CD8-positive, alpha-beta memory T cell (primary cell): ENCODE measurements around the gene CLDN5. TPM values are rescaled to one million over a fixed set of nuclear protein-coding genes. Genes with fewer than 3 reads are reported as not detected.
"Not testable (repeated sequence)": the region's sequence is repeated elsewhere in the genome, so short reads cannot be mapped to it uniquely, and the experiment has no call there.

Experiments
- CTCF ChIA-PET: fragments of 350-600 bp; sonication (Branson Sonifier 250); formaldehyde crosslinking; loops from one replicate; lab custom pipeline; 2021; ENCODE audit warnings: antibody characterized with exemption; lab: Charles Lee
- POLR2A ChIA-PET: fragments of 350-600 bp; sonication (Branson Sonifier 250); formaldehyde crosslinking; loops from one replicate; lab custom pipeline; 2021; ENCODE audit warnings: antibody characterized with exemption; lab: Charles Lee
- DNase-seq, 5 donors: peaks; one replicate each; pipeline versions ENCODE4 v3.0.0 to v3.0.0-alpha.2; 2020 to 2022; ENCODE audit warnings: mixed read lengths in 1 of 5
- H3K27ac ChIP-seq: one replicate; pipeline ENCODE4 v1.7.0; 2013; ENCODE audit warnings: low read depth, mild to moderate bottlenecking, low read length, moderate library complexity
- H3K27me3 ChIP-seq: 2 replicates; pipeline ENCODE4 v1.7.0; 2013; ENCODE audit warnings: low read length, mild to moderate bottlenecking; ENCODE audit not compliant: insufficient read depth, poor library complexity, severe bottlenecking
- H3K36me3 ChIP-seq: 2 replicates; pipeline ENCODE4 v1.7.0; 2013; ENCODE audit warnings: mild to moderate bottlenecking, low read length, moderate library complexity; ENCODE audit not compliant: insufficient read depth
- H3K4me1 ChIP-seq: 2 replicates; pipeline ENCODE4 v1.7.0; 2013; ENCODE audit warnings: mild to moderate bottlenecking, low read length, moderate library complexity; ENCODE audit not compliant: insufficient read depth
- H3K4me3 ChIP-seq: 2 replicates; pipeline ENCODE4 v1.7.0; 2013; ENCODE audit warnings: mild to moderate bottlenecking, low read length
- H3K9me3 ChIP-seq: 2 replicates; pipeline ENCODE4 v1.7.0; 2013; ENCODE audit warnings: mild to moderate bottlenecking, low read length
- H3K27ac Mint-ChIP-seq, 8 donors: one replicate each; pipeline ENCODE4 v1.8.0; 2020 to 2021; ENCODE audit warnings: mixed read lengths in 8 of 8, mild to moderate bottlenecking in 6 of 8, inconsistent platforms in 3 of 8, moderate library complexity in 3 of 8
- H3K27me3 Mint-ChIP-seq, 2 donors: one replicate each; pipeline ENCODE4 v1.8.0; 2020 to 2021; ENCODE audit warnings: mixed read lengths in 2 of 2, mild to moderate bottlenecking in 1 of 2, moderate library complexity in 1 of 2
- H3K36me3 Mint-ChIP-seq, 3 donors: one replicate each; pipeline ENCODE4 v1.8.0; 2020 to 2021; ENCODE audit warnings: mixed read lengths in 3 of 3, inconsistent platforms in 1 of 3, mild to moderate bottlenecking in 1 of 3
- H3K4me1 Mint-ChIP-seq, 3 donors: one replicate each; pipeline ENCODE4 v1.8.0; 2020 to 2021; ENCODE audit warnings: mixed read lengths in 3 of 3, inconsistent platforms in 1 of 3, mild to moderate bottlenecking in 1 of 3
- H3K4me3 Mint-ChIP-seq, 7 donors: one replicate each; pipeline ENCODE4 v1.8.0; 2020 to 2021; ENCODE audit warnings: mixed read lengths in 7 of 7, mild to moderate bottlenecking in 6 of 7, moderate library complexity in 4 of 7, inconsistent platforms in 2 of 7
- H3K9me3 Mint-ChIP-seq, 5 donors: one replicate each; pipeline ENCODE4 v1.8.0; 2020 to 2022; ENCODE audit warnings: mixed read lengths in 5 of 5, mild to moderate bottlenecking in 3 of 5, moderate library complexity in 2 of 5, inconsistent platforms in 1 of 5
- polyA plus RNA-seq: library from polyadenylated mRNA; unstranded; fragments of 300-500 nt; fragmentation: Illumina TruSeq; gene quantifications from one replicate; pipeline ENCODE4 v1.2.3, GENCODE V29; 2021
- total RNA-seq, 2 experiments: library from RNA; stranded (reverse); gene quantifications; one replicate each; pipeline ENCODE4 v1.2.3, GENCODE V29; 2021

CLDN5 gene
- total and polyA plus RNA-seq, 3 experiments from 2014 or later, result not detected

DNA sequence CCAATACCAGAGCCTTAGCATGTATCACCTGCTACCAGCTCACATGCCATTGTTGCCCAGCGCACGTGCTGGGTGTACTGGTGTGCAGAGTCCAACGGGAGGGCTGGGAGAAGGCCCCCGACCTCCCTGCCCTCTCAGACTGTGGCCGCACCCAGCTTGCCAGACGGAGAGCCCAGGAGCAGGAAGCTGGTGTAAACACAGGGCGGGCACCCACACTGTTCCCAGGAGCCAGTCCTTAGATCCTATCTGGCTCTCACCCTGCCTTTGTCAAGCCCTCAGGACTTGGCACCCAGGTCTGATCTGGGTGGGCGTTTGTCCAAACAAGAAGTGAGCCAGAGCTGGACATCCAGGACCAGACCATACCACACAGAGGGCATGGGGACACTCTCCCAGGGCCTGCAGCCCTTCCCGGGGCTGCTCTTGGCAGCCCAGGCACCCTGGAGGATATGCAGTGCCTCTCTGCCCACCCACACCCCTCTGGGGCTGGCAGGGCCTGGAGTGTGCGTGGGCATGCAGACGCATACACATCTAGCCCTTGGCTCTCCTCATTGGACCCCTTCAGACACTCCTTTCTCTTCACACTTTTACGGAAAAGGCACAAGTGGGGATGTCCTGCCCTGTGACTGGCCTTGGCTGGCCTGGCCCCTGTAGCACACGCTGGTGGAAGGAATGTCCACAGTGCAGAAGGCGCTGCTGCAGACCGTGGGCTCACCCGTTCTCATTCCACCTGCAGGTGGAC lies 19.9 kb upstream of the CLDN5 start:
- CTCF ChIA-PET, result no interaction called here
- Histone ChIP-seq H3K4me3 (no peak overlapping the region), H3K27ac (no peak overlapping the region), H3K36me3 (no peaks in the 10 kb centered on the region), H3K9me3 (no peaks in the 10 kb centered on the region), H3K27me3 (peaks cover 11% of the 10 kb centered on the region), H3K4me1 (no peaks in the 10 kb centered on the region)
- peak overlapping the region in 1 of 7 donors; percentile 23 for H3K4me3 Mint-ChIP-seq
- H3K27me3 Mint-ChIP-seq, result peaks cover 1 to 6% of the 10 kb centered on the region in 2 donors
- no peaks in the 10 kb centered on the region for H3K4me1 Mint-ChIP-seq
- no peak overlapping the region for H3K27ac Mint-ChIP-seq
- no peaks in the 10 kb centered on the region for H3K36me3 Mint-ChIP-seq
- POLR2A ChIA-PET, result no interaction called here
- DNase-seq, result no peak
- H3K9me3 Mint-ChIP-seq, result no peaks in the 10 kb centered on the region

DNA sequence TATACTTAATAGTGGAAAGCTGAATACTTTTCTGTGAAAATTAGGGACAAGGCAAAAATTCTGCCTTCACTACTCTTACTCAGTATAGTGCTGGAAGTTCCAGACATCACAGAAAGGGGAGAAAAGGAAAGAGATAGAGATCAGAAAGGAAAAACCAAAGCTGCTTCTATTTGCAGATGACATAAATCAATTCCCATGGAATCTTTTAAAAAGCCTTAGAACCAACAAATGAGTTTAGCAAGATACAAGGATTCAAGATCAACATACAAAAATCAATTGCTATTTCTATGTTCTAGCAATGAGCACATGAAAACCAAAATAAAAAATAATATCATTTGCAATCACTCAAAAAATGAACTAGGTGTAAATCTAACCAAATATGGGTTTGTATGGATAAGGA lies 16.2 kb upstream of the CLDN5 start:
- Histone ChIP-seq H3K27me3 (peaks cover 8% of the 10 kb centered on the region), H3K4me1 (no peaks in the 10 kb centered on the region), H3K36me3 (no peaks in the 10 kb centered on the region), H3K27ac (no peak overlapping the region), H3K4me3 (no peak overlapping the region), H3K9me3 (no peaks in the 10 kb centered on the region)
- ChIA-PET CTCF (no interaction called here), POLR2A (no interaction called here)
- no peak overlapping the region for H3K4me3 Mint-ChIP-seq
- no peaks in the 10 kb centered on the region for H3K36me3 Mint-ChIP-seq
- H3K27me3 Mint-ChIP-seq, result peaks cover 3 to 11% of the 10 kb centered on the region in 2 donors
- H3K4me1 Mint-ChIP-seq, result no peaks in the 10 kb centered on the region
- H3K9me3 Mint-ChIP-seq, result no peaks in the 10 kb centered on the region
- DNase-seq, result no peak
- no peak overlapping the region for H3K27ac Mint-ChIP-seq

DNA sequence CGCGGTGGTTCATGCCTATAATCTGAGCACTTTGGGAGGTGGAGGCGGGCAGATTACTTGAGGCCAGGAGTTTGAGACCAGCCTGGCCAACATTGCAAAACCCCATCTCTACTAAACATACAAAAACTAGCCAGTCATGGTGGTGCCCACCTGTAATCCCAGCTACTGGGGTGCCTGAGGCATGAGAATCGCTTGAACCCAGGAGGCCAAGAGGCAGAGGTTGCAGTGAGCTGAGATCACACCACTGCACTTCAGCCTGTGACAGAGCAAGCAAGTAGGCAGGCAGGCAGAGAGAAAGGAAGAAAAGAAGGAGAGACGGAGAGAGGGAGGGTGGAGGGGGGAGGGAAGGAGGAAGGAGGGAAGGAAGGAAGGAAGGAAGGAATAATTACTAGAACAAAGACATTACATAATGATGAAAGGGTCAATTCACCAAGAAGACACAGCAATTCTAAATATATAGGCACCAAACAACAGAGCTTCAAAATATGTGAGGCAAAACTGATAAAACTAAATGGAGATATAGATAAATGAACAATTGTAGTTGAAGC lies 13.8 kb upstream of the CLDN5 start:
- H3K9me3 ChIP-seq, result no peaks in the 10 kb centered on the region
- no peaks in the 10 kb centered on the region for H3K4me1 Mint-ChIP-seq
- no peak overlapping the region for H3K4me3 ChIP-seq
- ChIA-PET POLR2A (no interaction called here), CTCF (no interaction called here)
- no peaks in the 10 kb centered on the region for H3K36me3 Mint-ChIP-seq
- peak overlapping the region in 1 of 8 donors; percentile 17 for H3K27ac Mint-ChIP-seq
- no peak overlapping the region for H3K4me3 Mint-ChIP-seq
- H3K27me3 ChIP-seq, result peaks cover 8% of the 10 kb centered on the region
- H3K27ac ChIP-seq, result no peak overlapping the region
- DNase-seq, result no peak
- no peaks in the 10 kb centered on the region for H3K36me3 ChIP-seq
- no peaks in the 10 kb centered on the region for H3K4me1 ChIP-seq
- peaks cover 6 to 12% of the 10 kb centered on the region in 2 donors for H3K27me3 Mint-ChIP-seq
- H3K9me3 Mint-ChIP-seq, result no peaks in the 10 kb centered on the region

DNA sequence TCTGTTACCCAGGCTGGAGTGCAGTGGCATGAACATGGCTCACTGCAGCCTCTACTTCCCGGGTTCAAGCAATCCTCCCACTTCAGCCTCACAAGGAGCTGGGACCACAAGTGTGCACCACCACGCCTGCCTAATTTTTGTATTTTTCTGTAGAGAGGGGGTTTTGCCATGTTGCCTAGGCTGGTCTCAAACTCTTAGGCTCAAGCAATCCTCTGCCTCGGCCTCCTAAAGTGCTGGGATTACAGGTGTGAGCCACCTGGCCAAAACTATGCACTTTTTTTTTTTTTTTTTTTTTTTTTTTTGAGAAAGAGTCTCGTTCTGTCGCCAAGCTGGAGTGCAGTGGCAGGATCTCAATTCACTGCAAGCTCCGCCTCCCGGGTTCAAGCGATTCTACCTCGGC lies 12.4 kb upstream of the CLDN5 start:
- H3K27me3 Mint-ChIP-seq, result peaks cover 6 to 14% of the 10 kb centered on the region in 2 donors
- H3K4me1 ChIP-seq, result no peaks in the 10 kb centered on the region
- POLR2A ChIA-PET, result no interaction called here
- H3K4me3 ChIP-seq, result no peak overlapping the region
- no peaks in the 10 kb centered on the region for H3K9me3 ChIP-seq
- H3K27ac ChIP-seq, result no peak overlapping the region
- H3K4me3 Mint-ChIP-seq, result no peak overlapping the region
- no peak overlapping the region for H3K27ac Mint-ChIP-seq
- H3K36me3 Mint-ChIP-seq, result no peaks in the 10 kb centered on the region
- no peaks in the 10 kb centered on the region for H3K36me3 ChIP-seq
- H3K9me3 Mint-ChIP-seq, result no peaks in the 10 kb centered on the region
- CTCF ChIA-PET, result no interaction called here
- no peak for DNase-seq
- no peaks in the 10 kb centered on the region for H3K4me1 Mint-ChIP-seq
- H3K27me3 ChIP-seq, result peaks cover 5% of the 10 kb centered on the region

DNA sequence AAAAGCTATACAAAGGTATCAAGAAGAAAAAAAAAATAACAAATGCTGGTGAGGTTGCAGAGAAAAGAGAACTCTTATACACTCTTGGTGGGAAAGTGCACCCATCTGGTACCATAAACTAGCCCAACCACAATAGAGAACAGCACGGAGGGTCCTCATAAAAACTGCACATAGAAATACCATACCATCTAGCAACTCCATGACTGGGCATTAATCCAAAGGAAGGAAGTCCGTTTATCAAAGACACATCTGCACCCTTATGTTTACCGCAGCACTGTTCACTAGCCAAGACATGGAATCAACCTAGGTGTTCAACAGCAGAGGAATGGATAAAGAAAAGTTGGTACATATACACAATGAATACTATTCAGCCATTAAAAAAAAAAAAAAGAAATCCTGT lies 10.8 kb upstream of the CLDN5 start:
- no peak overlapping the region for H3K27ac ChIP-seq
- H3K27ac Mint-ChIP-seq, result no peak overlapping the region
- H3K4me3 ChIP-seq, result no peak overlapping the region
- H3K36me3 Mint-ChIP-seq, result no peaks in the 10 kb centered on the region
- no peaks in the 10 kb centered on the region for H3K4me1 ChIP-seq
- no peak overlapping the region for H3K4me3 Mint-ChIP-seq
- H3K27me3 ChIP-seq, result peaks cover 3% of the 10 kb centered on the region
- no peaks in the 10 kb centered on the region for H3K9me3 ChIP-seq
- H3K27me3 Mint-ChIP-seq, result peaks cover 10 to 12% of the 10 kb centered on the region in 2 donors
- H3K4me1 Mint-ChIP-seq, result no peaks in the 10 kb centered on the region
- ChIA-PET CTCF (no interaction called here), POLR2A (no interaction called here)
- H3K9me3 Mint-ChIP-seq, result no peaks in the 10 kb centered on the region
- DNase-seq, result no peak
- no peaks in the 10 kb centered on the region for H3K36me3 ChIP-seq

DNA sequence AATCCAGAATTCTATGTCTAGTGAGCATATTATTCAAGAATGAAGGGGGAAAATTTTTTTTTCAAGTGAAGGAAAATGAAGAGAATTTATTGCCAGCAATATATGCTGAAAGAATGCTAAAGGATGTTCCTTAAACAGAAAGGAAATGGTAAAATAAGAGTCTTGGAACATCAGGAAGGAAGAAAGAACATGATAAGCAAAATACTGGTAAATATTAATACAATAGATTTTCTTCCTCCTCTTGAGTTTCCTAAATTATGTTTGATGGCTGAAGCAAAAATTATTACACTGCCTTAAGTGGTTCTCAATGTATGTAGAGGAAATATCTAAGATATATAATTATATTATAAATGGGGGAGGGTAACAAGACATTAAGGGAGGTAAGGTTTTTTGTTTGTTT lies 9.6 kb upstream of the CLDN5 start:
- no peak for DNase-seq
- H3K36me3 ChIP-seq, result no peaks in the 10 kb centered on the region
- no peaks in the 10 kb centered on the region for H3K4me1 Mint-ChIP-seq
- H3K27ac ChIP-seq, result no peak overlapping the region
- ChIA-PET POLR2A (no interaction called here), CTCF (no interaction called here)
- H3K27me3 Mint-ChIP-seq, result peaks cover 10 to 12% of the 10 kb centered on the region in 2 donors
- no peaks in the 10 kb centered on the region for H3K4me1 ChIP-seq
- H3K4me3 Mint-ChIP-seq, result no peak overlapping the region
- no peaks in the 10 kb centered on the region for H3K9me3 ChIP-seq
- H3K4me3 ChIP-seq, result no peak overlapping the region
- no peaks in the 10 kb centered on the region for H3K27me3 ChIP-seq
- H3K9me3 Mint-ChIP-seq, result no peaks in the 10 kb centered on the region
- H3K36me3 Mint-ChIP-seq, result no peaks in the 10 kb centered on the region
- H3K27ac Mint-ChIP-seq, result no peak overlapping the region

DNA sequence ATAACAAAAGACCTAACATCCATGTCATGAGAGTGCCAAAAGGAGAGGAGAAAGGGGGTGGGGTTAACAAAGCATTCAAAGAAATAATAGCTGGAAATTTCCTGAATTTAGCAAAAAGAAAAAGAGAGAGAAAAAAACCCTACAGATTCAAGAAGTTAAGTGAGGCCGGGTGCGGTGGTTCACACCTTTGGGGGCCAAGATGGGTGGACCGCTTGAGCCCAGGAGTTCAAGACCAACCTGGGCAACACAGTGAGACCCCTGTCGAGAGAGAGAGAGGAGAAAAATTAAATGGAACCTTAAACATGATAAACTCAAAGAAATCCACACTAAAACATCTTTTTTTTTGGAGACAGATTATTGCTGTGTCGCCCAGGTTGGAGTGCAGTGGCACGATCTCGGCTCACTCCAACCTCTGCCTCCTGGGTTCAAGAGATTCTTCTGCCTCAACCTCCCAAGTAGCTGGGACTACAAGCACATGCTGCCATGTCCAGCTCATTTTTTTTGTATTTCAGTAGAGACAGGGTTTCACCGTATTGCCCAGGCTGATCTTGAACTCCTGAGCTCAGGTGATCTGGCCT lies 8.9 kb upstream of the CLDN5 start:
- H3K4me3 Mint-ChIP-seq, result no peak overlapping the region
- Histone ChIP-seq H3K27ac (no peak overlapping the region), H3K4me1 (no peaks in the 10 kb centered on the region), H3K4me3 (no peak overlapping the region), H3K36me3 (no peaks in the 10 kb centered on the region), H3K9me3 (no peaks in the 10 kb centered on the region), H3K27me3 (no peaks in the 10 kb centered on the region)
- H3K27me3 Mint-ChIP-seq, result peaks cover 8 to 16% of the 10 kb centered on the region in 2 donors
- ChIA-PET POLR2A (interaction anchor here (0.6 kb wide), 1 partner anchor 26 kb away, joined by 3 read pairs; no protein-coding TSS in a partner anchor), CTCF (no interaction called here)
- H3K4me1 Mint-ChIP-seq, result no peaks in the 10 kb centered on the region
- DNase-seq, result no peak
- H3K27ac Mint-ChIP-seq, result no peak overlapping the region
- no peaks in the 10 kb centered on the region for H3K36me3 Mint-ChIP-seq
- no peaks in the 10 kb centered on the region for H3K9me3 Mint-ChIP-seq

DNA sequence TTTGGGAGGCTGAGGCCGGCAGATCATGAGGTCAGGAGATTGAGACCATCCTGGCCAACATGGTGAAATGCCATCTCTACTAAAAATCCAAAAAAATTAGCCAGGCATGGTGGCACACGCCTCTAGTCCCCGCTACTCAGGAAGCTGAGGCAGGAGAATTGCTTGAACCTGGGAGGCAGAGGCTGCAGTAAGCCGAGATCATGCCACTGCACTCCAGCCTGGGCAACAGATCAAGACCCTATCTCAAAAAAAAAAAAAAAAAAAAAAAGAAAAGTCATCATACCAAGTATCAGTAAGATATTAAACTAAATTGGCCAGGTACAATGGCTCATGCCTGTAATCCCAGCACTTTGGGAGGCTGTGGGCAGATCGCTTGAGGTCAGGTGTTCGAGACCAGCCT lies 7.1 kb upstream of the CLDN5 start:
- H3K27ac Mint-ChIP-seq, H3K4me1 ChIP-seq, H3K27me3 ChIP-seq, H3K27ac ChIP-seq, H3K36me3 Mint-ChIP-seq, H3K4me1 Mint-ChIP-seq, H3K9me3 ChIP-seq, H3K36me3 ChIP-seq, POLR2A ChIA-PET, H3K4me3 Mint-ChIP-seq, H3K9me3 Mint-ChIP-seq, H3K4me3 ChIP-seq, CTCF ChIA-PET, DNase-seq: not testable (repeated sequence)
- H3K27me3 Mint-ChIP-seq, result peaks cover 18 to 20% of the 10 kb centered on the region in 2 donors
